PC-3 (cell line): ENCODE measurements around the gene PPP2R3B.

ENCODE experiments used
- CTCF ChIP-seq: fragments of 300-600 bp; sonication (generic); conservative IDR thresholded peaks from 2 replicates; pipeline ENCODE4 v1.5.1; 2017; ENCODE audit warnings: antibody characterized with exemption, low read depth, mild to moderate bottlenecking, low read length
- EZH2 ChIP-seq: fragments of 300-600 bp; sonication (generic); IDR thresholded peaks from one replicate; pipeline ENCODE4 v1.6.1; 2017; ENCODE audit warnings: antibody characterized with exemption, mild to moderate bottlenecking, low read length; ENCODE audit not compliant: unreplicated experiment
- EZH2phosphoT487 ChIP-seq: fragments of 300-600 bp; sonication (generic); IDR thresholded peaks from 2 replicates; pipeline ENCODE4 v1.6.1; 2018; ENCODE audit warnings: mild to moderate bottlenecking, antibody characterized with exemption, low read length, borderline replicate concordance

- no peak for TF ChIP-seq CTCF
- TF ChIP-seq EZH2 = no peak
- no peak for TF ChIP-seq EZH2phosphoT487
Measured at GRCh38 chrX:348461-349117, 38.1 kb downstream of the PPP2R3B start.
